ENCODE results near the gene KBTBD6. TPM values are rescaled to one million over a fixed set of nuclear protein-coding genes. Genes with fewer than 3 reads are reported as not detected.
"Not testable (repeated sequence)": the region's sequence is repeated elsewhere in the genome, so short reads cannot be mapped to it uniquely, and the experiment has no call there.

The KBTBD6 gene
- total RNA-seq, 2 experiments from 2014 or later = 5.4 to 5.8 TPM

- Mint-ChIP-seq H3K9me3 (peaks cover 36% of the 10 kb centered on the region), H3K27ac (no peak overlapping the region), H3K4me3 (no peak overlapping the region), H3K27me3 (no peaks in the 10 kb centered on the region), H3K36me3 (peaks cover 41% of the 10 kb centered on the region), H3K4me1 (peaks cover 3% of the 10 kb centered on the region)
- no peak for DNase-seq
Observed at GRCh38 chr13:41145136-41145908, 12.7 kb upstream of the KBTBD6 start.

DNA sequence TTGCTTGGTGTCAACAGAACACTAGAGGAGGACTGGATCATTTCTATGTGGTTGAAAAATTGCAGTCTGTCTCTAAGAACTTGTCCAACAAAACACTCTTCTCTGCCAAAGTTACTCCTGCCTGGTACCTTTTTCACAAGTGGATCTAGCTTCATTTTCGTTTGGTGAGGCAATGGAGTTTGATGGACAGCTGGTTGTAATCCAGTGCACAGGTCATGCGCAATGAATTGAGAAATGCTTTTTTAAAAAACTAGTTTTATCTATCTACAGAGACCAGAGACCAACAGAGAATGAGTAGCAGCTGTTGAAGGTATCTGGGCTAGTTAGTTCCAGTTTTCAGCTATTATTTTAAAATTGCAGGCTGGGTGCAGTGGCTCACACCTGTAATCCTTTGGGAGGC lies 12.0 kb upstream of the KBTBD6 start:
- no peak overlapping the region for H3K27ac Mint-ChIP-seq
- no peaks in the 10 kb centered on the region for H3K27me3 Mint-ChIP-seq
- peaks cover 33% of the 10 kb centered on the region for H3K36me3 Mint-ChIP-seq
- peaks cover 29% of the 10 kb centered on the region for H3K9me3 Mint-ChIP-seq
- peaks cover 6% of the 10 kb centered on the region for H3K4me1 Mint-ChIP-seq
- DNase-seq = no peak
- H3K4me3 Mint-ChIP-seq = no peak overlapping the region

DNA sequence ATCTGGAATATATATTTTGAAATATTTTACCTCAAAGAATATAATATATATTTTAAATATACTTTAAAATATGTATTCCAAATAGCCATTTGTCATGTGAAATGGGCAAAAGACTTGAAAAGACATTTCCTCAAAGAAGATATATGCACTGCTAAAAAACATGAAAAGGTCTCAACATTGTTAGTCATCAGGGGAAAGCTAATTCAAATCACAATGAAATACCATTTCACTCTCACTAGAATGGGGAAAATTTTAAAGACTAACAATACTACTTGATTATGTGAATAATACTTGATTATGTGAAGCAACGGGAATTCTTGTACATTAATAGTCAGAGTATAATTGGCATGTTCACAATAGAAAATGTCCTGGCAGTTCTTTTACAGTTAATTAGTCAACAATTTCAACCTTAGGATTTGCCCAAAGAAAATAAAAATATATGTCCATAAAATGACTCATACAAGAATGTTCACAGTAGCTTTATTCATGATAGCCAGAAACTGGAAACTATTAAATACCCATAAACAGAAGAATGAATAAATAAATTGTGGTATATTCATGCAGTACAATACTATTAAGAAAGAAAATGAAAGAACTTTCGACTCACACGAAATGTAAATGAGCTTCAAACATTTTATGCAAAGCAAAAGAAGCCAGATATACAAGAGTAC lies 6.8 kb upstream of the KBTBD6 start:
- no peak overlapping the region for H3K4me3 Mint-ChIP-seq
- H3K9me3 Mint-ChIP-seq = peaks cover 2% of the 10 kb centered on the region
- peak overlapping the region; percentile 28 for H3K27ac Mint-ChIP-seq

DNA sequence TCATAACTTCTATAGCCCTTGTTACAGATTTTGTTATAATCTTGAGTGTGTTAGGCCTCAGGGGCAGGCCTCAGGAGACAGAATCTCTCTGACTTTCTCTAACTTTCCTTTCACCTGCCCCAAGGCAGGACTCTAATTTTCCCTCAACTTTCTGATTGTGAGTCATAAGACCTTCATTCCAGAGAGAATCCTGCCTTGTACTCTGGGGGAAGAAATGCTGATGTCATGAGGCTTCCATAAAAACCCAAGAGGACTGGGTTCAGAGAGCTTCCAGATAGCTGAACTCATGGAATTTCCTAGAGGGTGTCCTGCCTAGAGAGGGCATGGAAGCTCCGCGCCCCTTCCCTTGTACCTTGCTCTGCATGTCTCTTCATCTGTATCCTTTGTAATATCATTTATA lies 5.3 kb upstream of the KBTBD6 start:
- Mint-ChIP-seq H3K9me3 (peaks cover 2% of the 10 kb centered on the region), H3K4me1 (peaks cover 33% of the 10 kb centered on the region), H3K27ac (no peak overlapping the region), H3K36me3 (peaks cover 9% of the 10 kb centered on the region), H3K4me3 (no peak overlapping the region), H3K27me3 (no peaks in the 10 kb centered on the region)
- no peak for DNase-seq

More for the DNA sequence above, 6.8 kb upstream of the KBTBD6 start:
- peaks cover 27% of the 10 kb centered on the region for H3K4me1 Mint-ChIP-seq
- peaks cover 9% of the 10 kb centered on the region for H3K36me3 Mint-ChIP-seq
- H3K27me3 Mint-ChIP-seq = no peaks in the 10 kb centered on the region
- no peak for DNase-seq

GRCh38 chr13:41137241-41137640 lies 4.6 kb upstream of the KBTBD6 start:
- Mint-ChIP-seq H3K4me3 (no peak overlapping the region), H3K4me1 (peaks cover 33% of the 10 kb centered on the region), H3K27me3 (no peaks in the 10 kb centered on the region), H3K9me3 (peaks cover 2% of the 10 kb centered on the region), H3K36me3 (peaks cover 13% of the 10 kb centered on the region), H3K27ac (no peak overlapping the region)
- no peak for DNase-seq

- DNase-seq = no peak
- no peak overlapping the region for H3K4me3 Mint-ChIP-seq
- H3K4me1 Mint-ChIP-seq = peaks cover 37% of the 10 kb centered on the region
- H3K9me3 Mint-ChIP-seq = peaks cover 2% of the 10 kb centered on the region
- no peaks in the 10 kb centered on the region for H3K27me3 Mint-ChIP-seq
- peaks cover 13% of the 10 kb centered on the region for H3K36me3 Mint-ChIP-seq
- H3K27ac Mint-ChIP-seq = no peak overlapping the region
Observed at GRCh38 chr13:41136396-41137031, 3.9 kb upstream of the KBTBD6 start.

DNA sequence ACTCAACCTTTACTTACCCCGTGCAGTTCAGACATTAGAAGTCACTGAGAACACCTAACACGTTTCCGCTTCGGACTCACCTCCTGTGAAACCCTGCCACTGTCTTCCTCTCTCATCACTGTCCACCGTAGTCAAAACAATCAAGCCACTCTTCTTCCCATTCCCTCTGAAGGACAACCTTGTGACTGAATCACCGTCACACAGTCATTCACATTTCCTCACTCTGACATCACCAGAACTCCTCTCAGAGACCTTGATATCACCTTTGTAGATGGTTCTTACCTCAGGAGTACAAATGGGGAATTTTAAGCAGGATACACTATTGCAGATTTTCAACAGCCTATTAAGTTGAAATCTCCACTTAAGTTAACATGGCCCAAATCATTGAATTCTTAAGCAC lies 1.3 kb upstream of the KBTBD6 start:
- no peak for DNase-seq
- Mint-ChIP-seq H3K9me3 (peaks cover 2% of the 10 kb centered on the region), H3K4me3 (peak overlapping the region; percentile 93), H3K27me3 (no peaks in the 10 kb centered on the region), H3K27ac (no peak overlapping the region), H3K36me3 (peaks cover 27% of the 10 kb centered on the region), H3K4me1 (peaks cover 40% of the 10 kb centered on the region)

- not testable (repeated sequence) for H3K9me3 Mint-ChIP-seq, H3K27me3 Mint-ChIP-seq, DNase-seq
- Mint-ChIP-seq H3K4me3 (peak overlapping the region; percentile 93), H3K36me3 (peaks cover 24% of the 10 kb centered on the region), H3K27ac (peak overlapping the region; percentile 93), H3K4me1 (peaks cover 39% of the 10 kb centered on the region)
Observed at GRCh38 chr13:41131660-41132511, 716 bp downstream of the KBTBD6 start.

DNA sequence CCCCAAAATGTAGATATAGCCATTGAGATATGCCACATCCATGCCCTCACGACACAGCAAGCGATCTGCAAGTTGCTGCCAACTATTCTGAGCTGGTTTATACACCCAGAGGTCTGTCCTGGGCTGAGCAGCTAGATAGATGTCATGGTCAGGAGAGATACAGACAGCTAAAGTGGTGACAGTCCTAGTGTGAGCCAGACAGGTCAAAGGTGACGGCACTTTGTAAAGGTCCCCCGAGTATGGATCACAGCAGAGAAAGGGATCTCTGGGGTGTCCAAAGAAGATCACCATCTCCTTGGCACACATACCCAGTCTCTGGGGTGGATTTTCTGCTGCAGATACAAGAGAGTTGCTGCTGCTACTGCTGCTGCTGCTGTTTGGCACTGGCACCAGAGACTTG lies 1.4 kb downstream of the KBTBD6 start:
- not testable (repeated sequence) for H3K27me3 Mint-ChIP-seq, DNase-seq, H3K9me3 Mint-ChIP-seq
- H3K4me1 Mint-ChIP-seq = peaks cover 35% of the 10 kb centered on the region
- peak overlapping the region; percentile 93 for H3K4me3 Mint-ChIP-seq
- H3K36me3 Mint-ChIP-seq = peaks cover 26% of the 10 kb centered on the region
- H3K27ac Mint-ChIP-seq = peak overlapping the region; percentile 93

DNA sequence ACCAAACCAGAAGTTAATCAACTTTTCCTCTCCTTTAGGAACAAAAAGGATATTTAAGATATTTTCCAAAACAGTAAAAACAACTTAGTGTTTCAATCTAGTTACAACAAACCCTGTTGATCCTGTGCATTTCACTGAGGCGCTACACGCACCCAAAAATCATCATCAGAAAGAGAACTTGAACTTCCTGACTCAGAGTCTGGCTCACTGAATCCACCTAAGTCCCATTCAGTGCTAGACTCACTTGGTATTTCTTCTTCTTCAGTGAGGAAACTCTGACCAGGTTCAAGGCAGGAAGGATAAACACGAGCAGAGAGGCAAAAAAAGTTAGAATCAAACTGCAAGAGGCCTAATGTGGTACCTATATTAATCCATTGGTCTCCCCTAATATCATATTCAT lies 2.2 kb downstream of the KBTBD6 start:
- Mint-ChIP-seq H3K4me1 (peaks cover 35% of the 10 kb centered on the region), H3K27me3 (no peaks in the 10 kb centered on the region), H3K27ac (peak overlapping the region; percentile 93), H3K9me3 (peaks cover 2% of the 10 kb centered on the region), H3K36me3 (peaks cover 31% of the 10 kb centered on the region), H3K4me3 (peak overlapping the region; percentile 93)
- no peak for DNase-seq

DNA sequence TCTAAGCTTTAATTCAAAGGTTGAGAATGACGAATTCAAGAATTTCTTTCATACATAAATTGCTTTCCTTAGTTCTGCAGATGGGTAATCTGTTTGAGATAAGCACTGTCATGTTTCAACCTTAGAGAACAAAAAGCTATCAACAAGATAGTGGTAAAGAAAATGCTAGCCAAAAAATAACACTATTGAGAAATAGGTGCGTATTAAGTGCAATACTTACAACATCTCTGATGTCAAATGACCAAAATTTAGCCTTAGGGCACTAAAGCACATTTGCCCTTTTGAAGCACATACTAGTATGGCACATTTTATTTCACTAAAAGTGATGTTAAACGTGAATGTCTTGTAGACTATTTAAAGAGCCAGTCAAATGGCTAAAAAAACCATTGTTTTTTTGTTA lies 4.9 kb downstream of the KBTBD6 start:
- no peak overlapping the region for H3K4me3 Mint-ChIP-seq
- no peak for DNase-seq
- H3K36me3 Mint-ChIP-seq = peaks cover 35% of the 10 kb centered on the region
- peaks cover 28% of the 10 kb centered on the region for H3K4me1 Mint-ChIP-seq
- no peaks in the 10 kb centered on the region for H3K27me3 Mint-ChIP-seq
- peaks cover 2% of the 10 kb centered on the region for H3K9me3 Mint-ChIP-seq
- H3K27ac Mint-ChIP-seq = no peak overlapping the region

DNA sequence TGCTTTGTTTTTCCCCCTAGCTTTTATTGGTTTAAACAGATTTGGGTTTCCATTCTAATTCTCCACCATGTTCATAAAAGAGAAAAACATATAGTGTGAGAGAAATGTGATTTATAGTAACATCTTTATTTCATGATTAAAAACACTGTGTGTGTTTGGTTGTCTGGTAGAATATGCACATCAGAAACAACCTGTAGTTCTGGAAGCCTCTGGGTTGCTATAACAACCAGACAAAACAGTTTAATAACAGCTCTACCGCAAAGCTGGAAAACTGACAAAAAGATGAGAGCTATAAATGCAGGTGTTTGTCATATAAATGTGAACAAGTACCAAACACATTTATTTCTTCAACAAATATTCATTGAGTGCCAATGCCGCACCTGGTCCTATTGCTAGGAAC lies 9.8 kb downstream of the KBTBD6 start:
- DNase-seq = no peak
- Mint-ChIP-seq H3K27me3 (no peaks in the 10 kb centered on the region), H3K27ac (no peak overlapping the region), H3K36me3 (peaks cover 15% of the 10 kb centered on the region), H3K4me1 (peaks cover 4% of the 10 kb centered on the region), H3K9me3 (peaks cover 2% of the 10 kb centered on the region), H3K4me3 (no peak overlapping the region)

GRCh38 chr13:41117869-41118268 lies 14.7 kb downstream of the KBTBD6 start:
- Mint-ChIP-seq H3K9me3 (no peaks in the 10 kb centered on the region), H3K36me3 (no peaks in the 10 kb centered on the region), H3K4me3 (no peak overlapping the region), H3K4me1 (no peaks in the 10 kb centered on the region), H3K27ac (no peak overlapping the region), H3K27me3 (no peaks in the 10 kb centered on the region)
- DNase-seq = no peak

DNA sequence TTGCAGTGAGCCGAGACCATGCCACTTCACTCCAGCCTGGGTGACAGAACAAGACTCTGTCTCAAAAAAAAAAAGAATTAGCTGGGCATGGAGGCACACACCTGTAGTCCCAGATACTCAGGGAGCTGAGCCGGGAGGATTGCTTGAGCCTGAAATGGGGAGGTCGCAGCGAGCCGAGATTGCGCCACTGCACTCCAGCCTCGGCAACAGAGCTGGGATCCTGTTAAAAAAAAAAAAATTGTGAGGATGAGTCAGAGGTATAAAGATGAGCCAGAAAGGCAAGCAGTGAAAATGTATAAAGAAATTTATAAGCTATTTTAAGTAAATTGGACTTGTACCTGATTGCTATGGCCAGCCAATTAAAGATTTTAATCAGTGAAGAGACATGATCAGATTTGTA lies 21.1 kb downstream of the KBTBD6 start:
- H3K4me1 Mint-ChIP-seq = no peaks in the 10 kb centered on the region
- no peaks in the 10 kb centered on the region for H3K9me3 Mint-ChIP-seq
- no peaks in the 10 kb centered on the region for H3K36me3 Mint-ChIP-seq
- H3K27me3 Mint-ChIP-seq = no peaks in the 10 kb centered on the region
- no peak overlapping the region for H3K27ac Mint-ChIP-seq
- no peak overlapping the region for H3K4me3 Mint-ChIP-seq
- DNase-seq = no peak

DNA sequence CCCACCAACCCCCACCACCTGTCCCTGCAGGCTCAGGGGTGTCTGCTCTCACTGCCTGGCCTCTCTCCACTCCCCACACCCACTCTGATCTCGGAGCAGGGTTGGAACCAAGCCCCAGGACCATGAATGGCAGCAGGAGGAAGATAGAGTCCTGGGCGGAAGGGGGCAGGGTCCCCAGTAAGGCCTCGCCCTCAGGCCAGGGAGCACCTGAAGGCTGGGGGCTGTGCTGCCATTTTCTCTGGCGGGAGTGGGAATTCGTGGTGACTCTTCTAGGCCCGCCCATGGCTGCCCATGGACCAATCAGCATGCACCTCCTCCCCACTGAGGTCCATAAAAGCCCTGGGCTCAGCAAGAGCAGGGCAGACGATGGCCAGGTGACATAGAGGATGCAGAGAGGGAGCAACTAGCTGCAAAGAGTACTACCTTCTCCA lies 25.0 kb downstream of the KBTBD6 start:
- Mint-ChIP-seq H3K27me3 (no peaks in the 10 kb centered on the region), H3K4me1 (no peaks in the 10 kb centered on the region), H3K36me3 (no peaks in the 10 kb centered on the region), H3K9me3 (no peaks in the 10 kb centered on the region), H3K27ac (no peak overlapping the region), H3K4me3 (no peak overlapping the region)
- DNase-seq = no peak
